Stomach smooth muscle (tissue), 2 donors: Measurements from ENCODE around the gene ZNRF4.
"Not testable (repeated sequence)": the region's sequence is repeated elsewhere in the genome, so short reads cannot be mapped to it uniquely, and the experiment has no call there.

ENCODE experiments used
- H3K27ac ChIP-seq: one replicate; pipeline ENCODE4 v1.7.0; 2013; ENCODE audit warnings: mild to moderate bottlenecking, low read length, inconsistent platforms
- H3K27me3 ChIP-seq, 2 donors: one replicate each; pipeline ENCODE4 v1.7.0; 2013; ENCODE audit warnings: low read length in 2 of 2; ENCODE audit not compliant: insufficient read depth in 2 of 2, control insufficient read depth in 1 of 2
- H3K36me3 ChIP-seq, 2 donors: one replicate each; pipeline ENCODE4 v1.7.0; 2013; ENCODE audit warnings: low read length in 2 of 2; ENCODE audit not compliant: control insufficient read depth in 2 of 2, insufficient read depth in 2 of 2
- H3K4me1 ChIP-seq: one replicate; pipeline ENCODE4 v1.7.0; 2013; ENCODE audit warnings: low read length; ENCODE audit not compliant: control insufficient read depth, insufficient read depth
- H3K4me3 ChIP-seq, 2 donors: one replicate each; pipeline ENCODE4 v1.7.0; 2013; ENCODE audit warnings: low read length in 2 of 2
- H3K9ac ChIP-seq, 2 donors: one replicate each; pipeline ENCODE4 v1.7.0; 2013; ENCODE audit warnings: low read length in 2 of 2, mild to moderate bottlenecking in 1 of 2
- H3K9me3 ChIP-seq, 2 donors: one replicate each; pipeline ENCODE4 v1.7.0; 2013; ENCODE audit warnings: low read length in 2 of 2; ENCODE audit not compliant: control insufficient read depth in 2 of 2
- donor health status: healthy.
- donor health status: Pancreatic carcinoma.

ZNRF4 gene

GRCh38 chr19:5477451-5478215, 22.4 kb downstream of the ZNRF4 start:
- Histone ChIP-seq H3K9me3 (peaks cover 5 to 13% of the 10 kb centered on the region in 2 donors), H3K9ac (no peak overlapping the region), H3K27ac (no peak overlapping the region), H3K36me3 (no peaks in the 10 kb centered on the region), H3K4me1 (peaks cover 5% of the 10 kb centered on the region), H3K4me3 (no peak overlapping the region), H3K27me3 (peaks cover 23 to 24% of the 10 kb centered on the region in 2 donors)

- Histone ChIP-seq H3K4me1 (peaks cover 5% of the 10 kb centered on the region), H3K36me3 (no peaks in the 10 kb centered on the region), H3K4me3 (no peak overlapping the region), H3K9me3 (peaks cover 7 to 14% of the 10 kb centered on the region in 2 donors), H3K27me3 (peaks cover 23% of the 10 kb centered on the region in 2 donors), H3K9ac (no peak overlapping the region), H3K27ac (no peak overlapping the region)
Measured at GRCh38 chr19:5478241-5478924, 23.2 kb downstream of the ZNRF4 start.

DNA sequence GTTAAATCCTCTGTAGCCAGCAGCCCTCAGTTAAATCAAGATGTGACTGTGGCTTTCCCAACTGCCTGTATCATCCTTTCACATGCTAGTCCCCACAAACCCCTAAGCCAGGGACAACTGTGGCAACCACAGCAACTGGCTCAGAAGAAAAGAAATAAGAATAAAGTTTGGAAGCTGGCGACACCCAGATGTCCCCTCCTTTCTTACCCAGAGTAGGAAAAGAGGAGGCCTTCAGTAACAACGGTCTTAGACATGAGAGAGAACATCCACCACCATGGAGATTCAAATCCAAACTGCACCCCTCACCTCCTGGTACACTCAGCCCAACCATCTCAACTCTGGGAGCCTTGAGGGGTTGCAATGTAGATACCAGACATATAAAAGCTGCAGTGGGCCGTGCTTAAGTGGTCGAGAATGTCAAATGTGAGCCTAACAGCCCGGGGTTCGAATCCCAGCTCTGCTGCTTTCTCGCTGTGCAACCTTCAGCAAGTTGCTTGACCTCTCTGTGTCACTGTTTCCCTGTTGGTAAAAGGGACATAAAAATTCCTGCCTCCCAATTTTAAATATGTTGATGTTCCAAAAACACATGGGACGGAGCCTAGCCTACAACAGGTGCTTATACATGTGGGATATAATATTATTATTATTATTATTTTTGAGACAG, 23.8 kb downstream of the ZNRF4 start:
- H3K36me3 ChIP-seq: no peaks in the 10 kb centered on the region
- H3K27me3 ChIP-seq: peaks cover 19% of the 10 kb centered on the region in 2 donors
- no peak overlapping the region for H3K4me3 ChIP-seq
- H3K9ac ChIP-seq: no peak overlapping the region
- H3K4me1 ChIP-seq: peaks cover 7% of the 10 kb centered on the region
- peaks cover 7 to 14% of the 10 kb centered on the region in 2 donors for H3K9me3 ChIP-seq
- H3K27ac ChIP-seq: no peak overlapping the region

GRCh38 chr19:5479958-5480357, 24.7 kb downstream of the ZNRF4 start:
- peaks cover 7 to 14% of the 10 kb centered on the region in 2 donors for H3K9me3 ChIP-seq
- peaks cover 16% of the 10 kb centered on the region for H3K4me1 ChIP-seq
- no peak overlapping the region for H3K27ac ChIP-seq
- no peak overlapping the region for H3K4me3 ChIP-seq
- H3K9ac ChIP-seq: no peak overlapping the region
- no peaks in the 10 kb centered on the region for H3K36me3 ChIP-seq
- peaks cover 19% of the 10 kb centered on the region in 2 donors for H3K27me3 ChIP-seq

GRCh38 chr19:5480427-5480836, 25.2 kb downstream of the ZNRF4 start:
- H3K9me3 ChIP-seq: peaks cover 7 to 14% of the 10 kb centered on the region in 2 donors
- H3K4me3 ChIP-seq: no peak overlapping the region
- no peak overlapping the region for H3K27ac ChIP-seq
- no peak overlapping the region for H3K9ac ChIP-seq
- no peaks in the 10 kb centered on the region for H3K36me3 ChIP-seq
- H3K27me3 ChIP-seq: peaks cover 19% of the 10 kb centered on the region in 2 donors
- H3K4me1 ChIP-seq: peaks cover 16% of the 10 kb centered on the region

- Histone ChIP-seq H3K9ac (no peak overlapping the region), H3K27me3 (peaks cover 19% of the 10 kb centered on the region in 2 donors), H3K4me3 (no peak overlapping the region), H3K27ac (no peak overlapping the region), H3K9me3 (peaks cover 7 to 14% of the 10 kb centered on the region in 2 donors), H3K36me3 (no peaks in the 10 kb centered on the region), H3K4me1 (peaks cover 16% of the 10 kb centered on the region)
Measured at GRCh38 chr19:5481957-5482356, 26.7 kb downstream of the ZNRF4 start.

GRCh38 chr19:5484398-5485285, 29.4 kb downstream of the ZNRF4 start:
- H3K4me1 ChIP-seq: peaks cover 11% of the 10 kb centered on the region
- H3K4me3 ChIP-seq: no peak overlapping the region
- H3K27me3 ChIP-seq: peaks cover 3 to 4% of the 10 kb centered on the region in 2 donors
- no peaks in the 10 kb centered on the region for H3K36me3 ChIP-seq
- H3K9ac ChIP-seq: no peak overlapping the region
- peaks cover 7 to 14% of the 10 kb centered on the region in 2 donors for H3K9me3 ChIP-seq
- H3K27ac ChIP-seq: no peak overlapping the region

GRCh38 chr19:5485286-5485636, 30.0 kb downstream of the ZNRF4 start:
- Histone ChIP-seq H3K9me3 (peaks cover 7 to 14% of the 10 kb centered on the region in 2 donors), H3K36me3 (no peaks in the 10 kb centered on the region), H3K4me3 (no peak overlapping the region), H3K27ac (no peak overlapping the region), H3K4me1 (peaks cover 15% of the 10 kb centered on the region), H3K9ac (no peak overlapping the region), H3K27me3 (peaks cover 1 to 3% of the 10 kb centered on the region in 2 donors)

DNA sequence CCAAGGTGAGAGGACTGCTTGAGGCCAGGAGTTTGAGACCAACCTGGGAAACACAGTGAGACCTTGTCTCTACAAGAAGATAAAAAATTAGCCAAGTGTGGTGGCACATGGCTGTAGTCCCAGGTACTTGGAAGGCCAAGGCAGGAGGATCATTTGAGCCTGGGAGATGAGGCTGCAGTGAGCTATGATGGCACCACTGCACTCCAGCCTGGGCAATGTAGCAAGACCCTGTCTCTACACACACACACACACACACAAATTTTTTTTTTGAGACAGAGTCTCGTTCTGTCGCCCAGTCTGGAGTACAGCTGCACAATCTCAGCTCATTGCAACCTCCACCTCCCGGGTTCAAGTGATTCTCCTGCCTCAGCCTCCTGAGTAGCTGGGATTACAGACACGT, 30.4 kb downstream of the ZNRF4 start:
- Histone ChIP-seq H3K9me3 (peaks cover 7 to 14% of the 10 kb centered on the region in 2 donors), H3K4me1 (peaks cover 15% of the 10 kb centered on the region)
- not testable (repeated sequence) for H3K9ac ChIP-seq, H3K27ac ChIP-seq, H3K36me3 ChIP-seq, H3K27me3 ChIP-seq, H3K4me3 ChIP-seq

DNA sequence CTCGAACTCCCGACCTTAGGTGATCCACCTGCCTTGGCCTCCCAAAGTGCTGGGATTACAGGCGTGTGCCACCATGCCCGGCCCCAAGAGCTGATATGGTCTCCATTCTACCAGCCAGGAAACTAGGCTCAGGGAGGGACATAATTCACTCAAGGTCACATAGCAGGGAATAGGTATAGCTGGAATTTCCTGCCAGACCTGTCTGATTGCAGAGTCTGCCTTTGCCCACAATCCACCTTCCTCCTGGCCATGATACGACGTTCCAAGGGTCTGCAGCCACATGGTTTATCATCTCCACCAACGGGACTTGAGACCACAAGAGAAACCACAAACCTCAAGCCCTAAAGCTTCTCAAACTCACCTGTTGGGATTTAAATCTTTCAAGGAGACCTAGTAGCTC, 32.0 kb downstream of the ZNRF4 start:
- Histone ChIP-seq H3K27me3 (peaks cover 2 to 3% of the 10 kb centered on the region in 2 donors), H3K4me3 (no peak overlapping the region), H3K9me3 (peaks cover 5 to 7% of the 10 kb centered on the region in 2 donors), H3K9ac (no peak overlapping the region), H3K27ac (no peak overlapping the region), H3K4me1 (peaks cover 15% of the 10 kb centered on the region), H3K36me3 (no peaks in the 10 kb centered on the region)
